ENCODE results near the gene NTN3.
A peak's percentile ranks its signal among the peaks of the same experiment; 100 is the strongest.

- TF ChIP-seq SMC3 (IDR thresholded peaks at IDR 0.05) (no peak), TP53 (CRISPR knock-in tag; IDR thresholded peaks at IDR 0.05) (no peak), CBX8 (IDR thresholded peaks at IDR 0.05) (no peak), KDM1A (IDR thresholded peaks at IDR 0.05; ENCODE audit: low read depth) (no peak), CTCF (IDR thresholded peaks at IDR 0.05) (no peak), RCOR1 (IDR thresholded peaks at IDR 0.05; ENCODE audit: low read depth, low read length) (no peak), CEBPB (IDR thresholded peaks at IDR 0.05) (no peak), CHD4 (IDR thresholded peaks at IDR 0.05; ENCODE audit: borderline replicate concordance) (no peak), POLR2A (IDR thresholded peaks at IDR 0.05; ENCODE audit: low read length) (peak; percentile 91), REST (IDR thresholded peaks at IDR 0.05) (no peak), MAFK (IDR thresholded peaks at IDR 0.05; ENCODE audit: partially characterized antibody) (no peak), EHMT2 (IDR thresholded peaks at IDR 0.05; ENCODE audit: low read depth) (no peak), ZFP36 (IDR thresholded peaks at IDR 0.05; ENCODE audit: borderline replicate concordance, partially characterized antibody) (no peak), USF2 (IDR thresholded peaks at IDR 0.05) (no peak)
Observed at GRCh38 chr16:2474877-2475412, 3.8 kb downstream of the NTN3 start, which contains the start of gene TBC1D24.

Measured in A549 (cell line).